ENCODE measurements around the gene TIMP3.
A peak's percentile ranks its signal among the peaks of the same experiment; 100 is the strongest.

TIMP3 gene

DNA sequence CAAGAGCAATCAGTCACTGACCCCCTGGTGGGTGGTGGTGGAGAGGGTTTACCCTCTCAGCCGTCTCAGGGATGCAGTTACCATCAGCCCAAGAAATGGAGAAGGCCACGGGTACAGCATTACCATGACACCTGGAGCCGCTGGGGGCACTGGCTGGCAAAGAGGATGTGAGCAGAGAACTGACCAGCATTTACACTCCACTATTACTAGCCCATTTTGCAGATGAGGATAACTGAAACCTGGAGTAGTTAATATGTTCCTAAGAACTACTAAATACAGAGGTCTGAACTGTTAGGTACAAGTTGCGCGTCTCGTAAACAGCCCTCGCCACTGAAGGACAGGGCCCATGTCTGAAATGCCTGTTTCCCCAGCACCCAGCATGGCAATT lies 79.0 kb downstream of the TIMP3 start:
- no peak for DNase-seq (ENCODE audit: low read depth, low spot score)

DNA sequence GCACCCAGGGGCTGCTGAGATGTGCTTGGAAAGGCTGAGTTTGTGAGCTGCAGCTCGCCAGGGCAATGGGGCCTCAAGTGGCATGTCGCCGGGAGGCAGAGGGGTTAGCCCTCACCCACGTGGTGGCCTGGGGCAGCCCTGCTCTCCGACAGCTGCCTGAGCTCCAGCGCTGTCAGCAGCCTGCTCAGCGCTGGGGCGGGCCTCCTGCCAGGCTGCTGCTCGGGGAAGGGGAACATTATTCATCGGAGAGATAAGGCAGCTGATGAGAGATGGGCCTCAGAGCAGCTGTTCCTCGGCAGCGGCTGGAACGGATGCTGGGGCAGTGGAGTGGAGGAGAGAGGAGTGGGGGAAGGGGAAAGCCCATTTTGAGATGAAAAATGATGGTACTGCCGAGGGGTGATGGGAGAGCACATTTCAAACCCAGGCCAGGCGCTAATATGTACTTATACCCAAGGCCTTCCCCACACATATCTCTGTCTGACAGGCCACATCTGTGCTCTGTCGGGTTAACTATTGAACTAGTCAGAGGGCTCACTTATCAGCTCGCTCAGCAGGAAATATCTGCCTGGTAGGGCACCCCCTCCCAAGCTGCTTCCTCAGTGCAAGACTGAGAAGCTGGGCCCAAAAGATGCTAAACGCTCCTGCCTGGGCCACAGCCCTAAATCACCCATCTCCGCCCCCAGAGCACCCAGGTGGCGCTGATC lies 79.5 kb downstream of the TIMP3 start:
- peak; percentile 68 for DNase-seq (ENCODE audit: low read depth, low spot score)

DNA sequence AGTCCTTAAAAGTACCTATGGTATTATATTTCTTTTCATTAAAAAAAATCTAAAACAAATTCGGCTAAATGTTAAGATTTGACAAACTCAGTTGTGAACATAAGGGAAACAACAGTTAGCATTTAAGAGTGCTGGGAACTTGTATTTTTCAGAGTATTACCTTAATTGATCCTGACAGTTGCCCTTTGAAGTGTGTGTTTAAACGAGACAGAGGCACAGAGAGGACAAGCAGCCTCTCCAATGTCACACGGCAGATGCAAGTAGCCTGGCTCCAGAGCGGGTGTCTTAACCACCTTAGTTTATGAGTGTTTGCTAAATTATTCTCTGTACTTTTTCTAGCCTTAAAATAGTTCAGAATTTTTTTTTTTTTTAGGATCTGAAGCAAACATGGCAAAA lies 80.9 kb downstream of the TIMP3 start:
- DNase-seq (ENCODE audit: low read depth, low spot score), result no peak

DNA sequence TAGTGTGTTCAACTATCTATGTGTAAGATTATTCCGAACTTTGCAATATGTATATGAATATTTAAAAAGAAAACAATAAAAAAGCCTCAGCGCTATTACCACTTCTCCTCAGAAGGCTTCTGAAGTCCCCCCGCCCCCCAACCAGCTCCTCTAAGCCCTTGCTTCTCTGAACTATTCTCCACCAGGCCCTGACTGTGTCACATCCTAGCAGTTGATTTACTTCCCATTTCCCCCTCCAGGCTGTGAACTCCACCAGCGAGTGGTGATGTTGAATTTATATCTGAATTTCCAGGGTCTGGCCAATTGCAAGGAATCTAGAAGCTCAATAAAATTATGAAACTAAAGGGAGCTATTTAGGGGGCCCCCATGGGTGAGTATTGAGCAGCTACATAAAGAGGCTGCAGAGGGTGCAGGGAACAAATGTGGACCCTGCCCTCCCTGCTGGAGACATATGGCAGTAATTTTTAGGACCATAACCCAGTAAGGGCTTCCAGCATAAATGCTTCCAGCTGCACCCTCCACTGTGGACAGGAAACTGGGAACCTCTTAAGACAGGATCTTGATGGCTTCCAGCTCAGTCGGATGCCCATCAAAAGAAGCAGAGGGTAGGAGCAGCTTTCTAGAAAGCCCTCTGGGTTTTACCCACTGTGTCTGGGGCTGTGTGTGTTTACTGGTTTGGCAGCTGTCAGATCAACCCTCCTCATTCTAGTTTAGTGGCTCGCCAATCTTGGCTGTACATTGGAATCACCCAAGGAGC lies 81.4 kb downstream of the TIMP3 start:
- no peak for DNase-seq (ENCODE audit: low read depth, low spot score)

DNA sequence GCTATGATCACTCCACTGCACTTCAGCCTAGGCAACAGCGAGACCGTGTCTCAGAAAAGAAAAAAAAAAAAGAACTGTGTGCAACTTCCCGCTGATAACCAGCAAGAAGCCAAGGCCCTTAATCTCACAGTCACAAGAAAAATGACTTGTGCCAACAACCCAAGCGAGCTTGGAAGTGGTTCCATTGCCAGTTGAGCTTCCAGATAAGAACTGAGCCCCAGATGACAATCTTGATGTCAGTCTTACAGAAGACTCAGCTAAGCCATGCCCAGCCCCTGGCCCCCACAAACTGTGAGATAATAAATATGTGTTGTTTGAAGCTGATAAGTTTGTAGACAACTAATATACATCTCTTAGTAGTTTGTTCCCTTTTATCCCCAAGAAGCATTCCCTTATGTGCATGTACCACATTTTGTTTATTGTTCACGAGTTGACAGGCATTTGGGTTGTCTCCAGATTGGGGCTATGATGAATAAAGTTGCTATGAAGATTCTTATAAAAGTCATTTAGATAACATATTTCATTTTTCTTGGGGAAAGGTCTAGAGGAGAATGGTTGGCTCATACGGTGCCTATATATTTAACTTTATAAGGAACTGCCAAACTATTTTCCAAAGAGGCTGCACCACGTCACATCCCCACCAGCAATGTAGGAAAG lies 85.9 kb downstream of the TIMP3 start:
- DNase-seq (ENCODE audit: low read depth, low spot score), result no peak

DNA sequence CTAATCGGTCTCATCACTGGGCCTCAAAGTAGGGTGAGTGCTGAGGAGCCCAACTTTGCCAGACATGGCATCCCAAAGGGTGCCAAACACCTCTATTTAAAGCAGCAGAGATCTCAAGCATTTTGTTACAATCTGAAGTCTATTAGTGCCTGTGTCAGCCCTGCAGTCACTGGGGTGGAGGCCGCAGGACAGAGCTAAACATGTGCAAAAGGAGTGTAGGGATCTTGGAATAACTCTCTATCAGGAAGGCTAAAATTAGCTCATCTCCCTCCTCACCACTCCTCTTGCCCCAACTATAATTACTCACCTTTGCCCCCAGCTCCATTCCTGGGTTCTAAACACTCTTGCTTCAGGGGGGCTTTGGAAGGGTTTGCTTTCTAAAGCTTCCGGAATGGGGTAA lies 87.5 kb downstream of the TIMP3 start:
- no peak for DNase-seq (ENCODE audit: low read depth, low spot score)

DNA sequence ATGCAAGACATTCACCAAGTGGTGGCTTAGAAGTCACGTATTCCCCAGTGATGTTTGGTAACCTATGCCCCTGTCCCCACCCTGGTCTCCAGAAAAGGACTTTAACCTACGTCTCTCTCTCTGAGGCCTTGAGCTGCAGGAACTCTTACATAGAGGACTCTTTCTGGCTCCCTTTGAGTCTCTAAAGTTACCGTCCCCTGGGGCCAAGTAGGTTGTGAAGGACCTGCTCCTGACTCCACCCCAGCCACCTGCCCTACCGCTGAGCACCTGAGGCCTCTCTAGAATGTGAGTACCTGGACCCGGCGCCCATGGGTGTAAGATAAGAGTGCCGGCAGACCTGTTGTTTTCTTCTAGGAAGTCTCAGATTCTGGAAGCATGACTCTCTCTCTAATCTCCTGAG lies 95.4 kb downstream of the TIMP3 start:
- DNase-seq (ENCODE audit: low read depth, low spot score), result no peak

DNA sequence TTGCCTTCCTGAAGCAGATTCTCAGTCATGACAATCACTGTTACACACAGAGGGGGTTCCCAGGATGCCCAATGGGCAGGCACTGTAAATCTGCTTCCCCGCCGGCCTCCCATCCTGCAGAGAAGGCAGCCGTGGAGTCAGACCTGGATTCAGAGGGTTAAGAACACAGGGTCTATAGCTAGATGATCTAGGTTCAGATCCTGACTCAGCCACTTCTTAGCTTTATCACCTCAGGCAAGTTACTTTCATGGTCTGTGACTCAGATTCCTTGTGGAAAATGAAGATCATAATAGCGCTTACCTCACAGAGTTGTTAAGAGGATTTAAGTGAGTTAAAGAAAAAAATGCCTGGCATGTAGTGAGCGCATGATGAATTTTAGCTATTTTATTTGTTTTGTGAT lies 95.9 kb downstream of the TIMP3 start:
- DNase-seq (ENCODE audit: low read depth, low spot score), result peak; percentile 72

DNA sequence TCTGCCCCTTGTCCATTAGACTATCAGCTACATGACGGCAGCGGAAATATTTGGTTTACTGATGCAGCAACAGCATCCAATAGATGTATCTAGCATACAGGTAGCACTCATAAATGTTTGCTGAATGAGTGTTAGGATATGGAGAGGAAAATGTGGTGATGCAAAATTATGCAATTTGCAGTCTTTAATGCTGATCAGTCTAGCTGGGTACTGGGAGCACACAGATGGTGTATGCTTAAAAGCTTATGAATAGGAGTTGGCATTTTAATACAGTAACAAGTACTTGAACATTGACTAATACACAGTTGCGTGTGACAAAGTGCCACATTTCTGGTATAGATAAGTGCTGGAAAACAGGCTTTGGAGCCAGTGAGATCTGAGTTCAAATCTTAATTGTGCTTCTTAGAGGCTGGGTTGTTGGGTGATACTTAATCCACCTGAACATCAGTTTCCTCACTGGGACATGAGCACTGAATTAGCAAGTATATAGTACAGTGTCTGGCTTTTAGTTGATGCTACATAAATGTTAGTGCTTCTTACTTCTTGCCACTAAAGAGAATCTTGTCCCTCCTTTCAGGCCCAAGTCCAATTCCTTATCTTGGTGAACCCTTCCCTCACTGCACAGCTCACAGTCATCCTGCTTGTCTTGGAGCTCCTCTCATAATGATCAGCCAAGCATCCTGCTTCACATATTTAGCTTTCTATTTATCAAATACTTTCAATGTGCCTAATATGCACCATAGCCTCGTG lies 99.6 kb downstream of the TIMP3 start:
- no peak for DNase-seq (ENCODE audit: low read depth, low spot score)

DNA sequence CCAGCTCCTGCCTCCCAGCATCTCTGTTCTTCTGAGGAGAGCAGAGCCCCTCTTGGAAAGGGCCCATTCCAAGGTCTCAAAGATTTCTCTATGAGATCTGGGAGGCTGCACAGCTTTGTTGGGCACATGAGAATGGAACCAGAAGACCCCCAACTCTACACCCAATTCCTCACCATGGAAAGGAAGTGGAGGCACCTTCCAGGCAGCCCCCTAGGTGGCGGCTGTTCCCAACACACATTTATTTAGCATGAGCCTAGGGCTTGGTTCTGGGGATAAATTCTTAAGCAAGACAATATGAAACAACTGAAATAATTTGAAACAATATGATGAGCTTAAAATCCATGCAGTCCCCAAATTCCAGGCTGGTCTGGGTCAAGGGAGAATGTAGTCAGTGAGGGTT lies 100.4 kb downstream of the TIMP3 start:
- no peak for DNase-seq (ENCODE audit: low read depth, low spot score)

DNA sequence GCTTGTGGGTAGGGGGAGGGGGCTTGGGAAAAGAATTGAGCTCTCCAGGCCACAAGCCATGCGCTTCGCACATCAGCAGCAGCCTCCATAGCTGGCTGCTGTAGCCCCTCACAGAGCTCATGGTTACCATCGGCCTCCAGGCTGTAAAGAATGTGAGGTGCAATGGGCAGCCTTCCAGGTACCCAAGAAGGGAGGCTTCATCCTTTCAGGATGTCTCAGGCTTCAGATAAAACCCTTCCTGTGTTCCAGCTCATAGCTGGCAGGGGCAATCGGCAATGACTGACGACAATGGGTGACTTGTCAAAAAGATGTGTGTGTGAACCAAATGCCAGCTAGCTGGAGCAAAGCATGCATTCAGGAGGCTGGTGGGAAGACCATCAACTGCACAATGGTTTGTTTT lies 102.0 kb downstream of the TIMP3 start:
- no peak for DNase-seq (ENCODE audit: low read depth, low spot score)

DNA sequence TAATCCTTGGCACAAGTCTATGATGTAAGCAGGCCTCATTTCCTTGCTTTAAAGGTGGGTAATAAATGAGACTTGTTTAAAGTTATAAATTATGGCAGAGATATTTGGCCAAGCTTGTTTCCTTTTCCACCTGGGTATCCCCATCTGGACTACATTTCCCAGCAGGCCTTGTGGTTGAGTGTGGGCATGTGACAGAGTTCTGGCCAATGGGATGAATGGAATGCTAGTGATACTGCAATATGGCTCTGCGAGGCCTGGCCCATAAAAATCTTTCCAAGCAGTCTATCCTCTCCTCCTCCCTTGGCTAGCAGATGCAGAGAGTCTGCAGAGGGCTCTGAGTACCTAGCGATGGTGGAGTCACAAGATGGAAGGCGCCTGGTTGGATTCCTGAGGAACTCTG lies 102.5 kb downstream of the TIMP3 start:
- peak; percentile 56 for DNase-seq (ENCODE audit: low read depth, low spot score)

DNA sequence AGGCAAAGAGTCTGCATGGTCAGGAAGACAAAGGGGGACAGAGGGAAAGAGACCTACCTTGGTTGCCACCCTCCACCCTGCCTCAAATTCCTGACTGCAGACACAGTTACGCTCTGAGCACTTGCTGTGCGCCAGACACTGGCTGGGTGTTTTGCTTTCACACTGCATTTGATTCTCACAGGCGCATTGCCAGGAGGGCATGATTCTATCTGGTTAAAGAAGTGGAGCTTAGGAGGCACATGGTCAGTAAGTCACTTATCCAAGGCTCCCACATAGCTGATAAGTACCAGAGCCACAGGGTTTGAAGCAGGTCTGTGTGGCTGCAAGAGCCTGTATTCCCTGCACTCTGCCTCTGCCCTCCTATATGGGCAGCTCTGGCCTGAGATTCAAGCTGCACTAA lies 103.9 kb downstream of the TIMP3 start:
- peak; percentile 48 for DNase-seq (ENCODE audit: low read depth, low spot score)

DNA sequence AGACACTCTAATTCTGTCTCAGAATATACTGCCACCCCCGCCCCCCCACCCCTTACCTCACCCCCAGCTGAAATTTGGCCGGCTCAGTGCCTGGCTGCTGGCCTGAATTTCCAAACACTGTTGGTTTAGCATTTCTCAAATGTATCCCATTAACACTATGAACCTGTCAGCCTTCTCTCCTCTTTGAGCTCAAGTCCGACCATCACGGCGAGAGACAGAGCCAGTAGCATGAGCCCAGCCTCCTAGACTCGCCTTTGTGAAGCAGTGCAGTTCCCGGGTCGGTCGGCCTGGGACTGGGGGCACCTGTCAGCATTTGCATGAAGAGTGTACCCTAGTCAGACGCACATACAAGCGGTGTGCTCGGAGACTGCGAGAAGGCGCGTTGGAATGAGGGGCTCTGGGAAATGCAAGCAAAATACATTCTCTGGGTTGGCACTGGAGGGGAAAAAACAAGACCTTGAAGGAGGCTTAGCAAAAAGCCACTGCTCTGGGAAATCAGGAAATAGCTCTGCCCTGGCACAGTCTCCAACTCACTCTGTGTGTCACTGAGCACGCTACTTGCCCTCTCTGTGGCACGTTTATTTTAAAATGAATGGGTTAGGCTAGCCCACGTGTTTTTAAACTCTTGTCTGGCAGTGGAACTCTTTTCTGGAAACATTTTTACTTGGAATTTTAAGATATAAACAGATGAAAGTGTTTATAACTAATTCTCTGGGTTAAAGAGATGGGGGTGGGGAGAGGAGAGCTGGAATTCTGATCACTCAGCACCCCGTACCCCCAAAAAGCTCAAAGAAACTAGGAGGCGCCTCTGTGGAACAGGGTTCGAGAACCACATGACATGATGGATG lies 108.3 kb downstream of the TIMP3 start:
- DNase-seq (ENCODE audit: low read depth, low spot score), result no peak

DNA sequence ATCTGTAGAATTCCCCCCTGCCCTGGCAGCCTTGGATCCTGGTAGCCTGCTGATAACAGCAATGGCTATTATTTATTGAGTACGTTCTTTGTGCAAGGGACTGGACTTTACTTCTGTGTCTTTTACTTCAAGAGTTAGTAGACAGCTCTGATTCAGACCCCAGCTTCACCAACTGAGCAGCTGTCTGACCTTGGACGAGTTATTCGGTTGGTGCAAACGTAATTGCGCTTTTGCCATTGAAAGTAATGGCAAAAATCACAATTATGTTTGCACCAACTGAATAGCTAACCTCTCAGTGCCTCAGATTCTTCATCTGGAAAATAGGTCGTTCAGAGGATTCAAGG lies 108.9 kb downstream of the TIMP3 start:
- DNase-seq (ENCODE audit: low read depth, low spot score), result no peak

DNA sequence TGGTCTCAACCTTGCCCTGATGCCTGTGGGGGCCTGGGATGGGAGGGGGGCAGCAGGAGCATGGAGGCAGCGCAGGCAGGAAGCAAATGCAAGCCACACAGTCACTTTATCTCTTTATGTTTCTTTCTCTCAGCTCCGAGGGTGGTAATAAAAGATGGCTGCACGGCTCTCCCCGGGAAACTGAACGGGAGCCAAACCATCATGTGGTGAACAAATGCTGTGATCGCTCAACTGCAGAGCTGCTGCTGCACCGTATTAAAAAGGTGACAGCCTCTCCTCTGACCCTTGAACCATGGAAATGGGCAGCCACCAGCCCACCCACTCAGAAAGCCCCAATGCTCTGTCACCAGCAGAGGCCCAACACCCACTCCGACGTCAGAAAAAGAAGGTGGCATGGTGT lies 110.0 kb downstream of the TIMP3 start:
- DNase-seq (ENCODE audit: low read depth, low spot score), result peak; percentile 45
